Breast epithelium (tissue), 3 donors: ENCODE results near the gene LRRC26.

Experiments used
- POLR2A ChIP-seq: fragments of 450-650 bp; IDR thresholded peaks from one replicate; pipeline ENCODE4 v1.6.1; 2016; ENCODE audit warnings: antibody characterized with exemption, mild to moderate bottlenecking, moderate library complexity
- POLR2AphosphoS5 ChIP-seq, 3 donors: sonication (generic); formaldehyde crosslinking; IDR thresholded peaks; one replicate each; pipeline ENCODE4 v1.6.1; 2017; ENCODE audit warnings: antibody characterized with exemption in 3 of 3
- TF ChIP-seq, protein P1 (sequence below), 3 donors: fragments of 450-650 bp; IDR thresholded peaks; one replicate each; pipeline ENCODE4 v1.5.1; 2016 to 2017; ENCODE audit warnings: antibody characterized with exemption in 3 of 3, mild to moderate bottlenecking in 3 of 3, moderate library complexity in 3 of 3

DNA sequence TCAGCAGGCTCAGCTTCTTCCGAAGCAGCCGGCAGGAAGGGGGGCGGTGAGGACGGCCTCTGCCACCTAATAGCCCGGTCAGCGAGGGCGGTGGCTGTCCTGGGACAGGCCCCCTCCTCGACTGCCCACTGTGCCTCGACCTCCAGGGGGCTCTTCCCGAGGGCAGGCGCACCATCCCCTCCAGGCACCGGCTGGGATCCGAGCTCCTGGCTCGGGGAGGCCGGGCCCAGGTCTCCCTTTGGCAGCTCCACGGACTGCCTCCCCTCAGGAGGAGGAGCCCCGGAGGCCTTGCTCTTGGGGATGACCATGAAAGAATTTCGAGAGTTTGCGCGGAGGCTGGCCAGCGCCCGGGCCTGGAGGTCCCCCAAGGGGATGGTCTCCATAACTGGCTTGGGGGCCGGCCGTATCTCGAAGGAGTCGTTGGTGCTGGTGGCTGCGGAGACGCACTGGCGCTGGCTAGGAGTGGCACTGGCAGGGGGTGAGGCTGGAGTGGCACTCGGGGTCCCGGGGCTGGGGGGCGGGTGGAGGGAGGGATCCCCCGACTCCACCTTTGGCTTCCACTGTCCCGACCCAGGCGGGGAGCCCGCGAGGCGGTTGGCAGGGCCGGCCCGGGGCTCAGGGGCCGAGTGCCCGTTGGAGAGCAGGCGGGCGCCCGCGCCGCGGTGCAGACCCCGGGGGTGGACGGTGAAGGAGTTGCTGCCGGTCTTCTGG, 29.7 kb upstream of the LRRC26 start:
- TF ChIP-seq, protein P1, sequence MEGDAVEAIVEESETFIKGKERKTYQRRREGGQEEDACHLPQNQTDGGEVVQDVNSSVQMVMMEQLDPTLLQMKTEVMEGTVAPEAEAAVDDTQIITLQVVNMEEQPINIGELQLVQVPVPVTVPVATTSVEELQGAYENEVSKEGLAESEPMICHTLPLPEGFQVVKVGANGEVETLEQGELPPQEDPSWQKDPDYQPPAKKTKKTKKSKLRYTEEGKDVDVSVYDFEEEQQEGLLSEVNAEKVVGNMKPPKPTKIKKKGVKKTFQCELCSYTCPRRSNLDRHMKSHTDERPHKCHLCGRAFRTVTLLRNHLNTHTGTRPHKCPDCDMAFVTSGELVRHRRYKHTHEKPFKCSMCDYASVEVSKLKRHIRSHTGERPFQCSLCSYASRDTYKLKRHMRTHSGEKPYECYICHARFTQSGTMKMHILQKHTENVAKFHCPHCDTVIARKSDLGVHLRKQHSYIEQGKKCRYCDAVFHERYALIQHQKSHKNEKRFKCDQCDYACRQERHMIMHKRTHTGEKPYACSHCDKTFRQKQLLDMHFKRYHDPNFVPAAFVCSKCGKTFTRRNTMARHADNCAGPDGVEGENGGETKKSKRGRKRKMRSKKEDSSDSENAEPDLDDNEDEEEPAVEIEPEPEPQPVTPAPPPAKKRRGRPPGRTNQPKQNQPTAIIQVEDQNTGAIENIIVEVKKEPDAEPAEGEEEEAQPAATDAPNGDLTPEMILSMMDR (IDR thresholded peaks at IDR 0.05) = no peak
- no peak for TF ChIP-seq POLR2A
- no peak for TF ChIP-seq POLR2AphosphoS5 (IDR thresholded peaks at IDR 0.05)
